ENCODE measurements around the gene TNC. TPM values are rescaled to one million over a fixed set of nuclear protein-coding genes. Genes with fewer than 3 reads are reported as not detected.

The TNC gene
- total and polyA plus RNA-seq, 10 donors: 1.7 to 126 (median 47.9) TPM

GRCh38 chr9:115034801-115035200 lies 83.2 kb downstream of the TNC start:
- no peaks in the 10 kb centered on the region for H3K27me3 ChIP-seq (replicated peaks in 1 of 7)
- peaks cover 0 to 21% (median 0%) of the 10 kb centered on the region in 6 donors for H3K36me3 ChIP-seq
- intact Hi-C loops (cut with DNase I; ENCODE audit: low total_unique reads): no loop called here
- no peak overlapping the region for H3K27ac ChIP-seq
- WGBS, 5 donors: 91 to 98% (median 95%) methylated on average over 1 of the region's 1 CpG
- no peaks in the 10 kb centered on the region for H3K9me3 ChIP-seq
- DNase-seq: no peak
- peaks cover 6 to 23% (median 18%) of the 10 kb centered on the region in 6 donors for H3K4me1 ChIP-seq
- H3K4me3 ChIP-seq: no peak overlapping the region
- TF ChIP-seq CTCF (IDR thresholded peaks at IDR 0.05 in 8 of 11, conservative IDR thresholded peaks at IDR 0.05 in 3 of 11) (no peak), POLR2A (IDR thresholded peaks at IDR 0.05) (no peak), POLR2AphosphoS5 (IDR thresholded peaks at IDR 0.05) (no peak)

GRCh38 chr9:115033800-115034199 lies 84.2 kb downstream of the TNC start:
- Histone ChIP-seq H3K36me3 (peaks cover 0 to 21% (median 0%) of the 10 kb centered on the region in 6 donors), H3K27ac (no peak overlapping the region)
- intact Hi-C loops (cut with DNase I; ENCODE audit: low total_unique reads): no loop called here

GRCh38 chr9:115032296-115032695 lies 85.7 kb downstream of the TNC start:
- no peak overlapping the region for H3K4me3 ChIP-seq
- TF ChIP-seq POLR2A (IDR thresholded peaks at IDR 0.05) (no peak), CTCF (IDR thresholded peaks at IDR 0.05 in 8 of 11, conservative IDR thresholded peaks at IDR 0.05 in 3 of 11) (no peak), POLR2AphosphoS5 (IDR thresholded peaks at IDR 0.05) (no peak)
- peaks cover 0 to 15% (median 0%) of the 10 kb centered on the region in 6 donors for H3K36me3 ChIP-seq
- intact Hi-C loops (cut with DNase I; ENCODE audit: low total_unique reads): no loop called here
- H3K9me3 ChIP-seq: no peaks in the 10 kb centered on the region
- H3K4me1 ChIP-seq: peaks cover 6 to 23% (median 18%) of the 10 kb centered on the region in 6 donors
- H3K27ac ChIP-seq: no peak overlapping the region
- WGBS, 5 donors: 74 to 91% (median 86%) methylated on average over 1 of the region's 1 CpG
- H3K27me3 ChIP-seq (replicated peaks in 1 of 7): no peaks in the 10 kb centered on the region
- DNase-seq: no peak

More at GRCh38 chr9:115033800-115034199, 84.2 kb downstream of the TNC start:
- Histone ChIP-seq H3K27me3 (replicated peaks in 1 of 7) (no peaks in the 10 kb centered on the region), H3K4me1 (peaks cover 6 to 23% (median 18%) of the 10 kb centered on the region in 6 donors), H3K4me3 (no peak overlapping the region), H3K9me3 (no peaks in the 10 kb centered on the region)
- no peak for DNase-seq
- WGBS, 5 donors: 88 to 100% (median 93%) methylated on average over 2 of the region's 2 CpGs
- TF ChIP-seq CTCF (IDR thresholded peaks at IDR 0.05 in 8 of 11, conservative IDR thresholded peaks at IDR 0.05 in 3 of 11) (no peak), POLR2A (IDR thresholded peaks at IDR 0.05) (no peak), POLR2AphosphoS5 (IDR thresholded peaks at IDR 0.05) (no peak)

GRCh38 chr9:115030006-115030405 lies 88.0 kb downstream of the TNC start:
- H3K4me3 ChIP-seq: no peak overlapping the region
- DNase-seq: no peak
- intact Hi-C loops (cut with DNase I; ENCODE audit: low total_unique reads): no loop called here
- TF ChIP-seq POLR2AphosphoS5 (IDR thresholded peaks at IDR 0.05): no peak
- no peak for TF ChIP-seq CTCF (IDR thresholded peaks at IDR 0.05 in 8 of 11, conservative IDR thresholded peaks at IDR 0.05 in 3 of 11)
- TF ChIP-seq POLR2A (IDR thresholded peaks at IDR 0.05): no peak
- peaks cover 0 to 7% (median 4%) of the 10 kb centered on the region in 6 donors for H3K4me1 ChIP-seq
- no peak overlapping the region for H3K27ac ChIP-seq
- no peaks in the 10 kb centered on the region for H3K27me3 ChIP-seq (replicated peaks in 1 of 7)
- peaks cover 0 to 25% (median 0%) of the 10 kb centered on the region in 6 donors for H3K36me3 ChIP-seq
- 84 to 90% (median 89%) methylated on average over 4 of the region's 4 CpGs for WGBS, 5 donors
- H3K9me3 ChIP-seq: no peaks in the 10 kb centered on the region

All from spleen (tissue), 11 donors.